RPMI7951 (cell line): ENCODE measurements around the gene TSC22D4. TPM values are rescaled to one million over a fixed set of nuclear protein-coding genes. Genes with fewer than 3 reads are reported as not detected.

Experiments used
- DNase-seq: peaks from one replicate; pipeline ENCODE4 v3.0.0-alpha.2; 2012; ENCODE audit warnings: low read depth
- total RNA-seq: library from RNA; depleted of rRNA; stranded (reverse); fragments of >200 nt; shearing (Covaris generic); gene quantifications from 2 replicates; pipeline ENCODE4 v1.2.3, GENCODE V29; 2014

Gene TSC22D4
- total RNA-seq, 1 experiment from 2014 or later: 12.5 TPM

GRCh38 chr7:100492738-100493475, 13.9 kb upstream of the TSC22D4 start:
- no peak for DNase-seq

GRCh38 chr7:100491192-100491578, 12.2 kb upstream of the TSC22D4 start:
- no peak for DNase-seq

- no peak for DNase-seq
Observed at GRCh38 chr7:100490483-100491191, 11.6 kb upstream of the TSC22D4 start.

DNA sequence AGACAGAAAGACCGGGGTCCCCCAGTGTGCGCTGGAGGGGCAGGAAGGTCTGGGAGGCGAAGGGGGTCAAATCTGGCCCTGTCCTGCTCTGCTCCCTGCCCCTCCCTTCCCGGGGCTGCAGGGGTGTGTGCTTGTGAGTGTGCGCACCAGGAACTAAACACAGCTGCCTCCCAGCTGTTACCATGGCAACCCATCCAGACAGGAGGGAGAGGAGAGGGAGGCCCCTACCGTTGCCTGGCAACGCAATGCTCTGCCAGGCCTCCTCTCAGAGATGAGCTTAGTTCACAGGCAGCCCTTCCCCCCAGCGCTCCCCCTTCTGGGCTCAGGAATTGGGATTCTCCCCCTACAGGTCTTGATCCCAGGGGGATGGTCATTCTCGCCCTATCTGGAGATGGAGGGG, 10.8 kb upstream of the TSC22D4 start:
- peak; percentile 86 for DNase-seq

- DNase-seq: no peak
Observed at GRCh38 chr7:100489121-100489520, 10.1 kb upstream of the TSC22D4 start.

- DNase-seq: no peak
Observed at GRCh38 chr7:100488333-100489095, 9.5 kb upstream of the TSC22D4 start.

DNA sequence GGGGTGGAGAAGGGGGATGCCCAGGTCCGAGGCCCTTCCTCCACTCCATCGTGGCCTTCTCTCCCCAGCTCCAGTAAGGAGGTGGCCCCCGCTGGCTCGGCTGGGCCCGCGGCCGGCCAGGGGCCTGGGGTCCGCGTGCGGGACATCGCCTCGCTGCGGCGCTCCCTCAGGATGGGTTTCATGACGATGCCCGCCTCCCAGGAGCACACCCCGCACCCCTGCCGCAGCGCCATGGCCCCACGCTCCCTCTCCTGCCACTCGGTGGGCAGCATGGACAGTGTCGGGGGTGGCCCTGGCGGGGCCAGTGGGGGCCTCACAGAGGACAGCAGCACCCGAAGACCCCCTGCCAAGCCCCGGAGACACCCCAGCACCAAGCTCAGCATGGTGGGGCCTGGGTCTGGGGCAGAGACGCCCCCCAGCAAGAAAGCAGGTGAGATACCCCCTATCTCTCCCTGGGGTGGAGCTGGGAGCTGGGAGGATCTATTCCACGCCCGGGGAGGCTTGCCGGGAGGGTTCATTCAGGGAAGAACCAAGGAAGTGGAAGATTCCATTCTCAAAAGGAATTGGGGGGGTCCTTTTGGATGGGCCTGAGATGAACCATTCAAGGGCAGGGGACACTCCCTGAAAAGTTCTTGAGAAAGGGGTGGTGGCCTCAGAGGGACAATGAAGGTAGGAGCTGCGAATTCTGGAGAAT, 7.9 kb upstream of the TSC22D4 start:
- DNase-seq: peak; percentile 31

DNA sequence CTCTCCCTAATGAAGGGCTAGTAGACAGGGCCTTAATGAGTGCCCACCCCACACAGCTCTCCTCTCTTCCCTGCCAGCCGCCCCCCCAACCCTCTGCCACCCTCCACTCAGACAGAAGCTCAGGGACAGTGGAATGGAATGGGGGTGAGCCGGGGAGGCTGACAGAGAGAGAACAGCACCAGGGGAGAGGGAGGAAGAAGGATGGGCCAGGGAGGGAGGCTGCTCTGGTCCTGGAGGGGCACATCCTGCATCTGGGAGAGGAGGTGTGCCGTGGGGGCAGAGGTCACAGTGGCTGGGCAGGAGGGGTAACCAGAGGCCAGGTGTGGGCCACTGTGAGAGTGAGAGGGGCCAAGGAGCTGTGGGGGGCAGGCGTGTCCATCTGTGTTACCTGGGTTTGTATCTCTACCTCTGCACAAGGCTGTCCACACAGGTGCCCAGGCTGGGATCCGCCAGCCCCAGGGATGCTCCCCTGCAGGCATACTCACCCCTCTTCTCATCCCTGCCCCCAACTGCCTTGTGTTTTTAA, 7.2 kb upstream of the TSC22D4 start:
- no peak for DNase-seq

- no peak for DNase-seq
Observed at GRCh38 chr7:100485471-100485876, 6.5 kb upstream of the TSC22D4 start.

DNA sequence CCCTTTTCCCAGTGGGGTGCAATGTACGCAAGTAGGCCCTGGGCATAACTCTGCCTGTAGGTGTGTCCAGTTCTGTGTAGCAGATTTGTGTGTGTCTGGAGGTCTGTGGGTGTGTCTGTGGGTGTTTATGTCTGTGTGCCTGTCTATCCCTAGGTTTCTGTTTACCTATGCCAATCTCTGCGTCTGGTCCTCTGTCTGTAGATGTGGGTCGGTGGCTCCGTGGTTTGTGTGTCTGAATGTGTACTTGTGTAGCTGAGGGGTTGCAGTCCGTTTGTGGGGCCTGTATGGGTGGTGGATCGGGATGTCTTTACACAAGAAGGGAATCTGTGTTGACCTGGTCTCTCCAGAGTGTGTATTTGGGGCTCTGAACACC, 5.6 kb upstream of the TSC22D4 start:
- DNase-seq: no peak

DNA sequence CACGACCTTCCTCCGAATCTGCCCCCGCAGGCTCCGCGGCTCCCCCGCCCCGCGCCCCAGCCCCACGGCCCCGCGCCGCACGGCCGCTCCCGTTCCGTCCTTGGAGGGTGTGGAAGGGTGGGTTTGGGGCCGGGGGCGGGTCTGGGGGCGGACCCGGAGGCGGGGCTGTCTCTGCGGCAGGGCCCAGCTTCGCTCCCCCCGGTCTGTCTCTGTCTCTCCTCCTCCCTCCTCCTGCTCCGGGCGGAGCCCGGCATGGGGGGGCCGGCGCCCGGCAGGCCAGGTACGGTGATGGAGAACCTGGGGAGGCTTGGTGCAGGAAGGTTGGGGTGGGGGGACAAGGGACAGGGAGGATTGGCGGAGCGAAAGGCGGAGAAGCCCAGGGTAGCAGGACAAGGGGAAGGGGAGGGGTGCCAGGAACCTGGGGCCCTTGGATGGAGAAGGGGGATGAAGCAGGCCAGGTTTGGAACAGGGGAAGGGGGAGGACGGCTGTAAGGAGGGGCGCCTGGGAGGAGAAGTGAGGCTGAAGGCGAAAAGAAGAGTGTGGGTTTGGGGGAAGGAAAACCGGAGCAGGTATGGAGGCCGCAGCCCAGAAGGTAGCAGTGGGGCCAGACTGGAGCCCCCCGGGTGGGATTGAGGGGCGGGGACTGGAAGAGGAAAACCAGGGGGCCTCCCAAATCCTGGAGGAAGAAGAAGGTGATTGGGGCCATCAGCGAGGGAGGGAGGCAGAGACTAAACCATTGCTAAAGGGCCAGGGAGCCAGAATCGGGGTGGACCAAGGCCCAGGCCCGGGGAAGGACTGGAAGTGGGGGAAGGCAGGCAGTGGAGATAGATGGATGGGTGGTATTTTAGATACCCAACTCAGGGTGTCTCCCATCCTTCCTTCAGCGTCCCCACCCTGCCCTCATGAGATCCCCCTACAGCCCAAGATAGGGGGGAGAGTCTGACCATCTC, 5.0 kb upstream of the TSC22D4 start, which contains the start of gene NYAP1:
Gene NYAP1, plus strand, starts transcription at position 206 of the 951 bp plus-strand sequence. CDS start 1,385 bp downstream, outside the sequence.
- DNase-seq: no peak

- no peak for DNase-seq
Observed at GRCh38 chr7:100483090-100483721, 4.2 kb upstream of the TSC22D4 start.

DNA sequence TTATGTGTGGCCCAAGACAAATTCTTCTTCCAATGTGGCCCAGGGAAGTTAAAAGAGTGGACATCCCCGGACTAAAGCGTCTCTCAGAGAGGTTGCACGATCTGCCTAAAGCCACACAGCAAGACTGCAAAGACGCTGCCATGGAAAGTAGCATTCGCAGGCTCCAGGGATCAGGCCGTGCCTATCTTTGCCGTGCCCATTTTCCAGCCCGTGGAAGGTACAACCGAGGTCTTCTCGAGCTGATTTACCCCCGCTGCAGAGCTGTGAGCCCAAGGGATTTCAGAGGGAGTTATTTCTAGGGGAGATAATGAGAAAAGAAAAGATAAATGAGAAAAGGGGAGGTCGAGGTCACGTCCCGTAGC, 3.7 kb upstream of the TSC22D4 start:
- DNase-seq: no peak

DNA sequence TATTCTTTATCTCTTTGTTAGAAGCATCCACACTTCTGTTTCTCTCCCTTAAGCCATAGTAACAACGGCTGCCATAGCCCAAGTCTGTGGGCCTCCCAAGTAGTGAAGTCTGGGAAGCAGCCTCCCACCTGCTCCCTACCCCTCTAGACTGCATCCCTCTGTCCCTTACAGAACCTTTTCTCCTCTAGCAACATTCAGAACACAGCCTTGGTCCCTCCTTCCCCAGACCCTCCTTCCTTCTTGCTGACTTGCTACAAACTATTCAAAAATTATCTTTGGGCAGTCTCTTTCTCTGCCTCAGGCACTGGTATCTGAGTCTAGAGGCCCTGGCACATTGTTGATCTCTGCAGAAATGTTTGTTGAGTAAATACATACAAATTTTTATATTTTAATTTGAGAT, 2.5 kb upstream of the TSC22D4 start:
- no peak for DNase-seq

GRCh38 chr7:100477871-100478267, 1.1 kb downstream of the TSC22D4 start:
- no peak for DNase-seq

- no peak for DNase-seq
Observed at GRCh38 chr7:100476903-100477870, 1.8 kb downstream of the TSC22D4 start.

DNA sequence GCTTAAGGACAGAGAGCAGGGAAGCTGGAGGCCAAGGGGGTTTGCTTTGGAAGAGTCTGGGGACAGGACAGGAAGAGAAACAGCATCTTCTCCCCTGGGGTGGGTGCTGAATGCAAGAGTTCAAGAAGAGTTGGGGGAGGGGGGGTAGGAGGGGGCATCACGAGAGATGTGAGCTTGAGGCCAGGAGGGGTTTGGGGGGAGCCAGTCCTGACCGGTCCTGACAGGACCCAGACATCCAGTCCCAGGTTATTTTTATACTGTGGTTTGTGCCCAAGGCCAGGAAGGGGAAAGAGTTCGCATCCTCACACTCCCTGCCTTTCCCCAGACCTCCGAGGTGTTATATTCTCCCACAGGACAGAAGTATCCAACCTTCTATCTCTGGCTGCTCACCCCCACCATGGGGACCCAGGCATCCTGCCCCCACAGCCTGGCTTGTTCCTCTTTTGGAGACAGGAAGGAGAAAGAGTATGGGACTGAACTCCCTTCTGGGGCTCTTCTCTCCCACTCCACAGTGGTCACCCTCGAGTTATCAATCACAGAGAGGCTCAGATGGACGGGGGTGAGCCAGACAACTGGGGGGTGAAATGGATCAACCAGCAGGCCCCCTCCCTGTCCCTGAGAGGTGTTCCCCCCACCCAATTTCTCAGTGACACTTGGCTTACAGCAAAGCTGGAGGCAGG, 2.8 kb downstream of the TSC22D4 start:
- DNase-seq: no peak

DNA sequence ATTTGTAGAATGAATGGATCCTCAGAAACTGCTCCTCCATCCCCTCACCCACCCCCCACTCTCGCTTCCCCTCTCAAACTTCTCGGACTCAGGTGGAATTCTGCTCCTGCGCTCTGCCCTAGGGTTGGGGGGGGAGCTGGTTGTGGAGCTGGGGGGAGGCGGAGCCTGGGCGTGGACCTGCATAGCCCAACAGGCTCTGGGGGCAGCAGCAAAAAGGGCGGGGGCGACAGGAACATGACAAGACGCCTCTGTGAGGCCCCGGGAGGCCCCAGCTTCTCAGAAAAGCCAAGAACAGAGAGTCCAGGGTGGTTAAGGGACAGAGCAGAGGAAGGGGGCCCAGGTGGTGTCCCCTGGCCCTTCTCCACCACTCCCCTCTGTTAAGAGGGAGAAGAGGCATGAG, 3.5 kb downstream of the TSC22D4 start:
- no peak for DNase-seq
